Duodenal mucosa (tissue), 2 donors: ENCODE results near the gene ORMDL1.

Experiments
- H3K27ac ChIP-seq: one replicate; pipeline ENCODE4 v1.7.0; 2013; ENCODE audit warnings: low read depth, low read length
- H3K27me3 ChIP-seq, 2 donors: one replicate each; pipeline ENCODE4 v1.7.0; 2013; ENCODE audit warnings: low read length in 2 of 2, control low read depth in 1 of 2; ENCODE audit not compliant: insufficient read depth in 2 of 2, control insufficient read depth in 1 of 2
- H3K36me3 ChIP-seq, 2 donors: one replicate each; pipeline ENCODE4 v1.7.0; 2013; ENCODE audit warnings: low read length in 2 of 2, control low read depth in 1 of 2; ENCODE audit not compliant: insufficient read depth in 2 of 2, control insufficient read depth in 1 of 2
- H3K4me1 ChIP-seq, 2 donors: one replicate each; pipeline ENCODE4 v1.7.0; 2013; ENCODE audit warnings: low read length in 2 of 2, control low read depth in 1 of 2; ENCODE audit not compliant: insufficient read depth in 2 of 2, control insufficient read depth in 1 of 2
- H3K4me3 ChIP-seq, 2 donors: one replicate each; pipeline ENCODE4 v1.7.0; 2013; ENCODE audit warnings: low read length in 2 of 2, low read depth in 1 of 2
- H3K9ac ChIP-seq, 2 donors: one replicate each; pipeline ENCODE4 v1.7.0; 2013; ENCODE audit warnings: low read length in 2 of 2, low read depth in 1 of 2
- H3K9me3 ChIP-seq, 2 donors: one replicate each; pipeline ENCODE4 v1.7.0; 2013; ENCODE audit warnings: low read length in 2 of 2, control low read depth in 1 of 2; ENCODE audit not compliant: control insufficient read depth in 1 of 2

The ORMDL1 gene

GRCh38 chr2:189803431-189803830 is 19.3 kb upstream of the ORMDL1 start:
- no peaks in the 10 kb centered on the region for H3K27me3 ChIP-seq
- no peak overlapping the region for H3K9ac ChIP-seq
- no peaks in the 10 kb centered on the region for H3K9me3 ChIP-seq
- no peak overlapping the region for H3K4me3 ChIP-seq
- no peaks in the 10 kb centered on the region for H3K4me1 ChIP-seq
- no peak overlapping the region for H3K27ac ChIP-seq
- H3K36me3 ChIP-seq, result peaks cover 0 to 4% of the 10 kb centered on the region in 2 donors

GRCh38 chr2:189802396-189802912 is 18.3 kb upstream of the ORMDL1 start:
- no peak overlapping the region for H3K27ac ChIP-seq
- no peak overlapping the region for H3K9ac ChIP-seq
- peaks cover 0 to 4% of the 10 kb centered on the region in 2 donors for H3K36me3 ChIP-seq
- H3K4me1 ChIP-seq, result no peaks in the 10 kb centered on the region
- H3K27me3 ChIP-seq, result no peaks in the 10 kb centered on the region
- H3K9me3 ChIP-seq, result no peaks in the 10 kb centered on the region
- no peak overlapping the region for H3K4me3 ChIP-seq

- Histone ChIP-seq H3K27me3 (no peaks in the 10 kb centered on the region), H3K4me3 (no peak overlapping the region), H3K9me3 (no peaks in the 10 kb centered on the region), H3K27ac (no peak overlapping the region), H3K9ac (no peak overlapping the region), H3K4me1 (no peaks in the 10 kb centered on the region), H3K36me3 (peaks cover 0 to 20% of the 10 kb centered on the region in 2 donors)
Observed at GRCh38 chr2:189799531-189799930, 15.4 kb upstream of the ORMDL1 start.

GRCh38 chr2:189799030-189799331 is 14.8 kb upstream of the ORMDL1 start:
- no peak overlapping the region for H3K4me3 ChIP-seq
- H3K9ac ChIP-seq, result no peak overlapping the region
- H3K4me1 ChIP-seq, result no peaks in the 10 kb centered on the region
- H3K27me3 ChIP-seq, result no peaks in the 10 kb centered on the region
- no peaks in the 10 kb centered on the region for H3K9me3 ChIP-seq
- H3K36me3 ChIP-seq, result peaks cover 0 to 23% of the 10 kb centered on the region in 2 donors
- no peak overlapping the region for H3K27ac ChIP-seq

GRCh38 chr2:189798312-189799029 is 14.3 kb upstream of the ORMDL1 start:
- no peaks in the 10 kb centered on the region for H3K9me3 ChIP-seq
- no peaks in the 10 kb centered on the region for H3K4me1 ChIP-seq
- H3K27me3 ChIP-seq, result no peaks in the 10 kb centered on the region
- H3K36me3 ChIP-seq, result peaks cover 0 to 28% of the 10 kb centered on the region in 2 donors
- H3K9ac ChIP-seq, result no peak overlapping the region
- no peak overlapping the region for H3K27ac ChIP-seq
- no peak overlapping the region for H3K4me3 ChIP-seq

GRCh38 chr2:189797902-189798301 is 13.8 kb upstream of the ORMDL1 start:
- Histone ChIP-seq H3K4me3 (no peak overlapping the region), H3K9ac (no peak overlapping the region), H3K36me3 (peaks cover 0 to 34% of the 10 kb centered on the region in 2 donors), H3K27me3 (no peaks in the 10 kb centered on the region), H3K27ac (no peak overlapping the region), H3K9me3 (no peaks in the 10 kb centered on the region), H3K4me1 (no peaks in the 10 kb centered on the region)

- H3K36me3 ChIP-seq, result peaks cover 0 to 31% of the 10 kb centered on the region in 2 donors
- H3K4me3 ChIP-seq, result no peak overlapping the region
- no peaks in the 10 kb centered on the region for H3K4me1 ChIP-seq
- H3K9me3 ChIP-seq, result no peaks in the 10 kb centered on the region
- no peak overlapping the region for H3K27ac ChIP-seq
- H3K27me3 ChIP-seq, result no peaks in the 10 kb centered on the region
- H3K9ac ChIP-seq, result no peak overlapping the region
Observed at GRCh38 chr2:189794310-189794709, 10.2 kb upstream of the ORMDL1 start.

GRCh38 chr2:189791338-189792042 is 7.4 kb upstream of the ORMDL1 start:
- no peaks in the 10 kb centered on the region for H3K27me3 ChIP-seq
- H3K4me3 ChIP-seq, result peak overlapping the region in 1 of 2 donors; percentile 43
- H3K27ac ChIP-seq, result no peak overlapping the region
- no peaks in the 10 kb centered on the region for H3K9me3 ChIP-seq
- H3K36me3 ChIP-seq, result peaks cover 0 to 22% of the 10 kb centered on the region in 2 donors
- peak overlapping the region in 1 of 2 donors; percentile 37 for H3K9ac ChIP-seq
- no peaks in the 10 kb centered on the region for H3K4me1 ChIP-seq

- Histone ChIP-seq H3K36me3 (peaks cover 10 to 21% of the 10 kb centered on the region in 2 donors), H3K9ac (peak overlapping the region; percentile 88 to 90), H3K4me3 (peak overlapping the region; percentile 90 to 93), H3K4me1 (peaks cover 18 to 24% of the 10 kb centered on the region in 2 donors), H3K27ac (peak overlapping the region; percentile 95), H3K9me3 (no peaks in the 10 kb centered on the region), H3K27me3 (no peaks in the 10 kb centered on the region)
Observed at GRCh38 chr2:189783451-189783926, 650 bp downstream of the ORMDL1 start.

- Histone ChIP-seq H3K4me1 (peaks cover 18 to 24% of the 10 kb centered on the region in 2 donors), H3K27me3 (no peaks in the 10 kb centered on the region), H3K4me3 (peak overlapping the region in 1 of 2 donors; percentile 90), H3K36me3 (peaks cover 17 to 25% of the 10 kb centered on the region in 2 donors), H3K27ac (no peak overlapping the region), H3K9ac (no peak overlapping the region), H3K9me3 (no peaks in the 10 kb centered on the region)
Observed at GRCh38 chr2:189782221-189782671, 1.9 kb downstream of the ORMDL1 start.
